Embryonic facial prominence (tissue), 1 donor: ENCODE data around the gene GMDS.

Experiments
- DNase-seq: peaks from one replicate; pipeline ENCODE4 v3.0.0-alpha.2; 2016; ENCODE audit errors: extremely low spot score

Gene GMDS

GRCh38 chr6:1591243-1591642 is 654.2 kb downstream of the GMDS start:
- DNase-seq: no peak

GRCh38 chr6:1590580-1590979 is 654.8 kb downstream of the GMDS start:
- DNase-seq: no peak

GRCh38 chr6:1589208-1589607 is 656.2 kb downstream of the GMDS start:
- DNase-seq: no peak

- no peak for DNase-seq
Measured at GRCh38 chr6:1587977-1588376, 657.4 kb downstream of the GMDS start.

GRCh38 chr6:1587546-1587945 is 657.9 kb downstream of the GMDS start:
- no peak for DNase-seq

GRCh38 chr6:1586861-1587450 is 658.4 kb downstream of the GMDS start:
- no peak for DNase-seq

GRCh38 chr6:1586256-1586655 is 659.1 kb downstream of the GMDS start:
- no peak for DNase-seq

- DNase-seq: no peak
Measured at GRCh38 chr6:1585669-1586049, 659.7 kb downstream of the GMDS start.

GRCh38 chr6:1584996-1585668 is 660.3 kb downstream of the GMDS start:
- DNase-seq: no peak

- no peak for DNase-seq
Measured at GRCh38 chr6:1584146-1584545, 661.3 kb downstream of the GMDS start.

- DNase-seq: no peak
Measured at GRCh38 chr6:1581120-1581991, 664.0 kb downstream of the GMDS start.

- no peak for DNase-seq
Measured at GRCh38 chr6:1580585-1580984, 664.8 kb downstream of the GMDS start.

GRCh38 chr6:1580109-1580508 is 665.3 kb downstream of the GMDS start:
- DNase-seq: no peak

- DNase-seq: no peak
Measured at GRCh38 chr6:1579096-1579495, 666.3 kb downstream of the GMDS start.

GRCh38 chr6:1577896-1578745 is 667.3 kb downstream of the GMDS start:
- DNase-seq: no peak

- DNase-seq: no peak
Measured at GRCh38 chr6:1577146-1577680, 668.2 kb downstream of the GMDS start.

- DNase-seq: no peak
Measured at GRCh38 chr6:1576711-1577110, 668.7 kb downstream of the GMDS start.

- DNase-seq: no peak
Measured at GRCh38 chr6:1576166-1576565, 669.2 kb downstream of the GMDS start.

- DNase-seq: no peak
Measured at GRCh38 chr6:1575210-1576041, 670.0 kb downstream of the GMDS start.

- no peak for DNase-seq
Measured at GRCh38 chr6:1574890-1575209, 670.6 kb downstream of the GMDS start.
